H54 (cell line): ENCODE data around the gene CLEC7A.

ENCODE experiments used
- DNase-seq: peaks from one replicate; pipeline ENCODE4 v3.0.0; 2011; ENCODE audit warnings: low spot score, mixed read lengths; ENCODE audit not compliant: insufficient read length
- FAIRE-seq: peaks from 3 replicates; lab custom pipeline; 2011; peaks lifted over from hg19 to GRCh38; lab: Jason Lieb, UNC
- POLR2A ChIP-seq: IDR thresholded peaks from 2 replicates; pipeline ENCODE4 v1.6.1; 2011; ENCODE audit warnings: low read depth, mild to moderate bottlenecking, low read length

CLEC7A gene

DNA sequence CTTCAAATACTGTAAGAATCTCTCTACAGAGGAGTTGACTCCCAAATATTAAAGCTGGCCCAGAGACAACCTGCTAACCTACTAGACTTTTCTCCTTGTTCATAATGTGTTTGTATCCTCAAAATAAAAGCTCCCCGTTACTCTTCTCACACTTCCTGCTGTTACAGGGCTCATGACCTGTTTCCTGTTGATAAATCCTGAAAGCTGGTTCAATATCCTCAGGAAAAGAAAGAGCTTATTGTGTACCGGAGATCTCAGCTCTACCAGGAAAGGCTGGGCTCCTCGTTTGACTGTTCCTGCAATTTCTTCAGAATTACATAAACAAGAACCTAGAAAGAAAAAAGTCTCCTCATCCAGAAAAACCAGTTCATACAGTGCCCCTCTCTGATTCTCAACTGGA is 62.1 kb downstream of the CLEC7A start:
- FAIRE-seq (no peak), DNase-seq (no peak)
- no peak for TF ChIP-seq POLR2A

DNA sequence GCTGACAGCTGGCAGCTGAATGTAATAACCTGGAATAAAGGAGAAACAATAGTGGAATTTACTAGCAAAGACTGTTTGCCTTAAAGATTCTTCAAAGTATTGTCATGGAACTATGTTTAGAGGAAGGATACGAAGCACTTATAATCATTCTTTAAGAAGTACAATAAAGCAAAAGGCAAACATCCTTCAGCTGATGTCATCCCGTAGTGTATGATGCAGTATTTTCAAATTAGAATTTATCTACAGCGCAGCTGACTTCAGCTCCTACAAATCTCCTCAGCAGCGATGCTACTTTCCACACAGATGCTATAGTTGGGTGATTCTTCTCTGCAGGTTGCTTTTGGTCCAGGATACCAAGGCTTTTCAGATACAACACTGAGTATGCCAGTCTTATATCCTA is 62.7 kb downstream of the CLEC7A start:
- TF ChIP-seq POLR2A: no peak
- no peak for DNase-seq
- no peak for FAIRE-seq
